Posterior vena cava (tissue), 2 donors: Measurements from ENCODE around the gene UBE2H. TPM values are rescaled to one million over a fixed set of nuclear protein-coding genes. Genes with fewer than 3 reads are reported as not detected.
"Not testable (repeated sequence)": the region's sequence is repeated elsewhere in the genome, so short reads cannot be mapped to it uniquely, and the experiment has no call there.

Experiments used
- DNase-seq: peaks from one replicate; pipeline ENCODE4 v3.0.0-alpha.2; 2020; ENCODE audit warnings: low spot score
- intact Hi-C, 2 donors: fragments of 100-400 bp; cut with DNase I; formaldehyde crosslinking; loops; one replicate each; pipeline versions ENCODE4 v1.14.1 to v1.14.2; 2022 to 2023
- total RNA-seq, 2 donors: library from RNA; stranded (reverse); fragmentation: NEBNext Ultra II Directional; extraction: Animal tissue kit (Norgen Biotek cat#: 25700); gene quantifications; one replicate each; pipeline ENCODE4 v1.2.1, GENCODE V29; 2021
- donor health status: DM: yes; HTN: yes; CAD: no.
- donor health status: DM: yes; HTN: yes; CAD: no.

UBE2H gene
- total RNA-seq, 2 donors from 2014 or later: 77.0 to 138 TPM

DNA sequence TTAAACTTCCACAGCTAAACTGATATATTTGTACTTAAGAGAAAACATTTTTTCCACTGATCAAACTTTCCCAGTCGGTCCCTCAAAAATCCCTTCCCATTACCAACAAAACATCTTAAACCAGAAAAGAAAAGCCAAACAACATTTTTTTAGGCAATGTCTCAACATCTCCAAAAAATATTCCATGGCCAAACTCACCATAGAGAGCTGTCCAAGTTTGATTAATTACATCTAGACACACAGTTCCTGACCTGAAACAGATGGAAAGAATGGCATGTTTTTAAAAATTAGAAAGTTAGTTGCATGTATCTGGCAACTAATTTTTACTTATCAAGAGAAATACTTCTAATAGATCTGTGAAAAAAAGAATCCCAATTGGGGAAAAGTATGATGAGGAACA is 95.4 kb downstream of the UBE2H start:
- intact Hi-C loops: loop anchor here in 1 of 2 donors (5.0 kb wide), 1 partner anchor 1295 kb away; no protein-coding TSS in a partner anchor
- no peak for DNase-seq

DNA sequence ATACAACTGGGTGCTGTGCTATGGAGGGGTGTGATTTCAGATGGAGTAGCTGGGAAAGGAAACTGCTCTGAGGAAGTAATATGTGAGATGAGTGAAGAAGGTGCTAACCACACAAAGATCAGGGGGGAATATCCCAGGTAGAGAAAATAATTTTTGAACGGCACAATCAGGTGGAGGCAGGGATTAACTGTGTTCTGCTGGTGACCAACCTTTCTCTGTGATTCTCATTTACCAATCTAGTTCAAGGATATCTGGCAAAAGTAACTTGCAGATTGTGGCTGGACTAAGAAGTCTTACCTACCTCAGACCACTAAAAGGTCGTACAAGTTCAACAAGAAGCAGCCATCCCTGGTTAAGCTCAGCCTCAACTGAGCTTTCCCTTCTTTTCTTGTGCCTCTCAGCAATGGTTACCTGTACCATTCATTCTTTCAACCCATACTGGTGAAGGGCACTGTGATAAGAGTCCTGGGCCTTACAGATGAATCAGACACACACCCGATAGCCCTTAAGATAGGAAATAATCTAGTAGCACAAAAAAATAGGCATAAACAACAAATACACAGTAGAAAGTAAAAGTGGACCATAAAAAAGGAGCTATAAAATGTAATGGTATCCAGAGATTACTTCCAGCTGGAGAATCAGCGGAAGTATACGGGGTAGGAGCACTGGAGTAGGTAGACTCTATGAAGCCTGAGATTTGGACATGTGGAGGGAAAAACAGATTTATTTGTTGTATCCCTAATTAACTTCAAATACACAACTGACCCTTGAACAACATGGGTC is 96.6 kb downstream of the UBE2H start:
- intact Hi-C loops: loop anchor here in 1 of 2 donors (5.0 kb wide), 1 partner anchor 1296 kb away; no protein-coding TSS in a partner anchor

DNA sequence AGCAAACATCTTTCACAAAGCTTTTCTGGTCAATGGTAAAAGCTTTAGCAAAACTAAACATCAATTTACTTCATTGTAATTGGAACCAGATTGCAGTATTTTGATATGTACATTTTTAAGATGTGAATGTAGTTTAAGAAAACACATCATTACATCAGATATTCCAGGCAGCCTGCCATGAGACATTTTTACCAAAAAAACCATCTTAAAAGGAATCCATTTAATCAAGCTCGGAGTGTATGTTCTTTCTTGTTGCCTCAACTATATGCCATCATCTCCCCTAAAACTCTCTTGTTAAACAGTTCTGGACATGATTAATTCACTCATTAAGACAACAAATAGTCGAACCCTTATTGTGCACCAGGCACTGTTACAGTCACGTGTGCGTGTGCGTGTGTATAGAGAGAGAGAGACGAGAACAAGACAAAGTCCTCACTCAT is 97.5 kb downstream of the UBE2H start:
- no peak for DNase-seq
- intact Hi-C loops: loop anchor here in 1 of 2 donors (5.0 kb wide), 1 partner anchor 1297 kb away; no protein-coding TSS in a partner anchor

More for the DNA sequence above, 96.6 kb downstream of the UBE2H start:
- DNase-seq: no peak

DNA sequence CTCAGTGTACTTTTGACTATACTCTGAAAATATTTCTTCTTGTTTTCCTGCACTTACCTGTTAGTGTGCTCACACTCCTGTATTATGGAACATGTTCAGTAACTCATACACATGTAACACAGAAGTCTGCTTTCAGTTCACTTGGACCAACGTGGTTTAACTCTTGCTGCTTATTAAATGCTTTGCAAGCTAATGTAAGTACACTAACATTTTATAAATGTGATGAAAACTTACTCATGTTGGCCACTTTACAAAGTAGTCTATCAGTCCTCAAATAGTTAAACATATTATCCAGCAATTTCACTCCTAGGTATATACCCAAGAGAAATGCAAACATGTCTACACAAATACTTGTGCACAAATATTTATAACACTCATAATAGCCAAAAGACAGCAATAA is 98.4 kb downstream of the UBE2H start:
- intact Hi-C loops: no loop called here
- DNase-seq: no peak

DNA sequence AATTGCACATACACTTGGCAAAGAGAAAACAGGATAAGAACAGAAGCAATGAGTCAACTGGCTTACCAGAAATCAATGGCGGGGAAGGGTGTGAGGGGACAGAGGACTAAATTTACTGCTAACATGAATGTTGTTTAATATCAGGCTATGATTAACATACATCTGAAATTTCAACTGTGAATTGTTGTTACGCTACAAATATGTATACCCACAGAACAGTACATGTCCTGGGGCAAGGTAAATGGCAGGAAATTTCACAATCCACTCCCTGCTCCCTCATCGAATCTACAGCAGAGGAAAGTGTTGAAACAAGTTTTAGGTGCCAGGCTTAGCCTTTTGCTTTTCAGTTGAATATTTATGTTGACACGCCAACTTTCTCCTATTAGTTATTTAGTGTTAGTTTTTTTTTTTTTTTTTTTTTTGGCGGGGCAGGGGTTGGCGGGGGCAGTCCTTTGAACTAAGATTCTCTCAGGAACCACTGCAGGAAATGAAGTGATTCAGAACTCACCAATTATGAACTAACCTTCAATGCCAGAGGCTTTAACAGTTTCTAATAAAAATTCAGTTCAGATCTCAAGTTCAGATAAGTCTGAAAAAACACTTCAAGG is 99.0 kb downstream of the UBE2H start:
- intact Hi-C loops: no loop called here

DNA sequence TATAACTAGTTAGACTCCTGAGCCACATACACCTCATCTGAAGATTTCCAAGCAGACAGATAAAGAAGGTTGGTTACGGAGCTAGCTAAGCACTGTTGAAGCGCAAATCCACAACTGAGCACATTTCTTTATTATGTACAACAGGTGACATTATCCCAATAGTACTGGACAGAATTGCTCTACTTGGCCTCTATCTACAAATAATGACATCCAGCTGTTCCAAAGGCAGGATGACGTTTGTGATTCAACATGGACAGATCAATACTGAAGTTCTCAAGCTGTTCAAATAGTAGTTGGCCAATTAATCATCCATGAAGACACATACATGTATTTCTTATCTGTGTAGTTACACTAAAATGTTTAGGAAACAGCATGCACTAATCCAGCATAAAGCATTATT is 101.0 kb downstream of the UBE2H start:
- DNase-seq: no peak
- intact Hi-C loops: no loop called here

More for the DNA sequence above, 99.0 kb downstream of the UBE2H start:
- no peak for DNase-seq

DNA sequence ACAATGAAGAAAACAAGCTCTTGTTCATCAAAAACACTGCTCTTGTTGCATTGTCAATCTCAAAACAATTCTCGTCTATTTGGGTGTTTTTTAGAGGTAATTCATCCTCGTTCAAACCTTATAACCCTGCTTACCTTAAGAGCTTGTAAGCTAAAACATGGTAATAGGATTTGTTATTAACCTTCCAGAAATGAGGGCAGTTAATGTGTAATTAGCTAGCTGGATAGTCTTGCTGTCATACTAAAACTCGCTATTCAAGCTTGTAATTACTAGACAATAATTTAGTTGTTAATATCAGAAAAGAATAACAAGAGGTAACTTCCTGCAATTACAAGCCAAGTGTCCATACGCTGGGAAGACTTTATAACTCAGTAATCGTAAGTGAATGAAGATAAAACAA is 101.6 kb downstream of the UBE2H start:
- DNase-seq: no peak
- intact Hi-C loops: no loop called here

DNA sequence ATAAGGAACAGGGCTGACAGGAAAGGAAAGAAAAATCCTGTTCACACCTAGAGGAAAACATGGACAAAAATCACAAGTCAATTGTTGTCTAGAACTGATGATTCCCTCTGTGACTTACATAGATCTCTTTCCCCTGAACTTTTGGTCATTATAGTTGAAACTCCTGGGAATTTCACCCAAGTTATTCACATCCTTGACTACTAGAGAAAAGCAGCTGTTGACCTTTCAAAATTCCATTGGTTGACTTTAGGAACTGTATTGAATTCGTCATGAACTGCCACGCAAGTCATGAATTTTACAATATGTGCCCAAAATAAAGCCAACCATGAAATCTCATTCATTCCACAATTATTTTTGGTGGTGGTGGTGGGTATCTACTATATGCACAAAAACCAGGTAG is 104.3 kb downstream of the UBE2H start:
- intact Hi-C loops: no loop called here
- DNase-seq: no peak

DNA sequence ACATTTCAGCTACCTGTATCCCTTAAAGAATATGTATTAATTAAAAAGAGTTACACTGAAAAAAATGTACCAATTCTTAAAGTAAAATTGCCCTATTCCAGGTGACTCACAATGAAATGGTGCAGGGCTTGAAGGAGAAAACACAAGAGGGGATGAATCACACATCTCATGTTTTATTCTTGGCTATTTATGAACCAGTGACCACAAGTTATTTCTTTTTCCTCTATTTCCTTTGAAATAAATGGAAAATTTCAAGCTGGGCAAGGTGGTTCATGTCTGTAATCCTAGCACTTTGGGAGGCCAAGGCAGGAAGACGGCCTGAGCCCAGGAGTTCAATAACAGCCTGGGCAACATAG is 106.8 kb downstream of the UBE2H start:
- intact Hi-C loops: no loop called here
- no peak for DNase-seq

DNA sequence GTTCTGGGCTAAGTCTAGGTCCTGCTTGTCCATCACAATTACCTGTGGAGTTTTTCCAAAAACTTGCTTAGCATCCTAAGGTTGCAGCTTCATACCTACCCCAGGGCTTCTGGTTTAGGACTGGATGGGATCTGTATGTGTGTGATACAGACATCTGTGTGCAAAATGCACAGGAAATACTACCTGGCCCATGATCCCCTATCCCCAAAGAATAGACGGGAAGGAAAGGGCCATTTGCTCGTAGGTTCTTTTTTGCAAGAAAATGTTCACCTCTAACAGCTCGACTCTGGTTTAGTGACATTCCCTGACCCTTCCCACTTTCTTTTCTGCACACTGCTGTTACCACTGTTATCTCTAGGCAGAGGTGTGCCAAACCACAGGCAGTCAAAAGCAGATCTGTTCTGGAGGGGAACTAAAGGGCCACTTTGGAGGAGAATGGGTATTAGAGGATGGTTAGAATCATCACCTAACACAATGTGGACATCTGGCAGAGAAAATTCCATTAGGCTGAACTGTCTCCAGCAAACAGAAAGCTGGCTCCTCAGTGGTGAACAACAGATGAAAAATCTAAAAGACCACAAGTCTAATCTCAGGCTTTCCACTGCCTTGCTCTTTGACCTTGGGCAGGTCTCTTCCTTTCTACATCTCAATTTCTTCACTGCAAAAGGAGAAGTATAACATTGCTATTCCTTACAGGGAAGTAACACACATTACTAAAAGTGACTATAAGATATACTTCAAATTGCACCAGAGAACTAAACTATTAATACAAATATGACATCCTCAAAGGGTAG is 107.4 kb downstream of the UBE2H start:
- DNase-seq: no peak
- intact Hi-C loops: no loop called here

DNA sequence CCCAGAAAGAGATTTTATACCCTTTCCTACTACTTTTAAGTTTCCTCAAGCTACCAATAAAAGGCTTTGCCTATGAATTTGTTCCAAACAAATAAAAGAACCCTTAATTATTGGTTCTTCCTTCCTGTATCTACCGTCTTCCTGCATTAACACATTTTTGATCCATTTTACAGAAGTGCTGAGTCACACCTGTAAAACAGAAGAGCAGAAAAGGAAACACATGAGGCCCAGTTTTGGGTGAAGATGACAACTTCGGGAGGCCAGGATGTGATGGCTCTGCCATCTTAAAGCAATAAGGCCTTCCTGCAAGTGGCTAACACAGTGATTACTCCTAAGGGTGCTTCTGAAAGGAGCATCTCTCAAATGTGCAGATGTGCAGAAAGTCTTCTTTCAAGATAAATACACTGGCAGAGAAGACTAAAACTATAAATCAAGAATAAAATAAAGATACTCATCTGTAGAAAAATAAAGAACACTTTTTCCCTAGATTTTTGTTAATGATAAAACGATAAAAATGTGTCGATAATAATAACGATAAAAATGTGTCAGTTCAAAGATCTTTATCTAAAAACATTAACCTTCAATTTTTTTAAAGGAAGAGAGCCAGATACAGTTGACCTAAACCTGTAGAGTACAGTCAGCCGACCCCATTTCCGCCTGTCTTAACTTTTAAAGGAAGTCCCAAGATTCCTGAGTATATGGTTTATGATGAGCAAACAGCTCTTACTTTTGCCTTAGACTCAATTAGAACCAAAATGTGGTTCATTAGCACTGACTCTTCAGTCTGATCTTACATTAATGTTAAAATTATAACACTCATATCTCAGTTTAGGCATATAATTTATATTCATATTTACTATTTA is 108.6 kb downstream of the UBE2H start:
- intact Hi-C loops: no loop called here
- no peak for DNase-seq

DNA sequence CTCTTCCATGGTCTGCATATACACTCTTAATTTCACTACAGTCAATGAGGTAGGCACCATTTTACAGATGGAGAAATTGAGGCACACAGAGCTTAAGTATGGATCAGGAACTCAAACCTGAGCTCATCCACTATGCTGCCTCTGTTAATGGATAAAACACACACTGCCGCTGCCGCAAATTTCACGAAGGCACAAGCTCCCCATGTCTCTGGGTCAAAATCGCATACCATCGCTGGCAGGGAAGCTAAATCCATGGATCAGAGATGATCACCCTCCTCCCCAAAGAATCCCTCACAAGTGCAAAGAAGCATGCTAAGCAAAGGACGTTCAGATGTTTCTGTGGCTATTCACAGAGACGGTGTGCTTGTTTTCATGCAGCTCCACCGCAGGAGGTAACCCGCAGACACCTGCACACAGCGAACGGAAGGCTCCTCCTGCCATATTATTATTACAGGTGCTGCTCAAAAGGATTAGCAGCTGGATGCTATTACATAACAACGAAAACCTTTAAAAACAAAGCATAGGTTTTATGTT is 109.3 kb downstream of the UBE2H start:
- intact Hi-C loops: no loop called here
- DNase-seq: no peak

DNA sequence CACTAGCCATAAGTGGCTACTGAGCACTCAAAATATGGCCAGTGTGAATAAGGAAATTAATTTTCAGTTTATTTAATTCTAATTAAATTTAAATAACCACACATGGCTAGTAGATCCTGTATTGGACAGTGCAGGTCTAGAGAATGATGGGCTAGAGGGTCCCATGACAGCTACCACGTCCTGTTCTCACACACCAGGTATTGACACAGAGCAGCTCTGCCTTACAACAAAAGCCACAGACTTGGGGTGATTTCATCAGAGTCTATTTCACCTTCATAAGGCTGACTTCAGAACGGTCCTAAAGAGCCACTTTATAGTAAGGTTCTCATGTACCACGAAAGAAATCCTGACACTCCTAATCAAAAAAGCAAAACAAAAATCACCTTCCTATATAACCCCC is 111.3 kb downstream of the UBE2H start:
- no peak for DNase-seq
- intact Hi-C loops: no loop called here

DNA sequence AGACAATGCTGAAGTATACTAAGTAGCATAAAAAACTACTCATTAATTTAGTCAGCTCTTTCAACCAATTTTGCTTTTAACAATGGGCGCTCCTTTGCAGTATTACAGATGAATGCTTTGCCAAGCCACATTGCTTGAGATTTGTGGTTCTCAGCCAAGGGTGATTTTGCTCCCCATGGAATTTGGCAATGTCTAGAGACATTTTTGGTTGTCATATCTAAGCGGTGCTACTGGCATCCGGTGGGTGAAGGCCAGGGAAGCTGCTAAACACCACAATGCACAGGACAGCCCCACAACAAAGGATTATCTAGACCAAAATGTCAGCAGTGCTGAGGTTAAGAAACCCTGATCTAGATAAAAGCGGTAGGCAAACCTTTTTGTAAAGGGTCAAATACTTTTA is 112.0 kb downstream of the UBE2H start:
- no peak for DNase-seq
- intact Hi-C loops: no loop called here

DNA sequence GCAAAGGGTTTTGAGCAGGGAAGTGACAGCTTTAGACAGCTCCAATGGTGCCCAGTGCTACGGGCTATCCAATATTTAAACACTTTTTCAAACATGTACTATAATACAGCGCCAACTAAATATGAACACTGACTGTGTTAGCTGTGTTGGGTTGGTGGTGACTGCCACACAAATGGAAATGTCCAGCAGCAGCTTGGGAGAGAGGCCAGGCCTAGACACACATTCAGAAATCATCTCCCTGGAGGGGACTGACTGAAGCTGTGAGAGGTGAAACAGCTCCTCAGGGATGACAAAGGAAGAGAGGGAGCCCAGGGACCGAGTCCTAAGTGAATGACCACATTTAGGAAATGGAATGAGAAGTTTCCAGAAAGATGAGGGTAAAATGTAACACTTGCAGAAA is 115.8 kb downstream of the UBE2H start:
- intact Hi-C loops: no loop called here
- no peak for DNase-seq

DNA sequence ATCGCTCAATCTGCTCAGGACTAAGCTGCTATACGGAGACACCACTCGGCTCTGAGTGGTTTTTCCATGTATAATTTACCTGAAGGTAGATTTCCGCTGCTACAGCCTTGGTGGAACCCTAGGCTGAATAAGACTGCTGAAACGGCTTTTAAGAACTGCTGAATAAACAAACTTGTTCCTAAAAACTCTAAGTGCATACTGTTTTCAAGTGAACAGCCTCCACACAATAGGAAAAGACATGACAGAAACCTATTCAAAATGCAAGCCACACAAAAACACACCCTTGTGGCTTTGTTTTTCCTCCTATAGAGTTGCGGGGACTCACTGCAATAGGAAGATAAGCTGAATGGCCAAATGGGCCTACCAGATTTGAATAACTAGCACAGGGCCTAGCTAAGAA is 117.2 kb downstream of the UBE2H start:
- intact Hi-C loops: no loop called here
- DNase-seq: no peak

DNA sequence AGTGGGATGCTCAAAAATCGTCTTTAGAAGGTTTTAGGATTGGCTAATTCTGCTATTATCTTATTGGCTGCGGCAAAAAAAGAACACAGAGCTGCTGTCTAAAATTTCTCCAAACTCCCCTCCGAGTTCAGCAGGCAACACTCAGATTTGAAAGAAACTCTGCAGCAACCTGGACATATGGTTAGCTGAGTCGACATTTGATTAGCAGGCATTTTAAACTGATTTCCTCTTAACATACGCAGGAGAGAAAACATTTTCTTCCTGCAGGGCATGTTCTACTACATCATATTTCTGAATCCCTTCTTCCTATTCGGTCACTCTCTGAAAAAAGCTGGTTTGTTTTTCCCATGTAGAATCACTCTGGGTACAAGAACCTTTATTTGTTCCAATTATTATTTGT is 119.4 kb downstream of the UBE2H start:
- intact Hi-C loops: not testable (repeated sequence)

DNA sequence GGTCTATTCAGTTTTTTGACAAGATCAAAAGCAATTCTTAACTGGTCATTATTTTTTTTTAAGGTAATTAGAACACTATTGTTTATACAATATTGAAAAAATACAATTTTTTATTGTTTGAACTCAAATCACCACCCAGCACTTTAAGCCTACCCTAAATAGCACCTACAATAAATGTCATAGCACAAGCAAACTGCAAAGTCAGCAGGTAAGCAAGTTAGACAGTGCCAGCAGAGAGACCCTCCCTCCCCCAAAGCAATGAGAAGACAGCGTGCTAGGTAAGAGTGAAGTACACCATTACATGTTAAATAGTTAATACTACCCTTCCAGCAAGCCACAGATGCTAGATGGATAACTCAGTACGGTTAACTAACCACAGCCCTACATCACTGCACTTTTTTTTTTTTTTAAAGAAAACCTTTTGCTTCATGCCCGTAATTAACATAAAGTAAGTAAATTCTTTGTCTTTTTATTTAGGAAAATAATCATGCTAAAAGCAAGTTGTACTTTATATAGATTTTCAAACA is 120.0 kb downstream of the UBE2H start:
- DNase-seq: no peak
- intact Hi-C loops: no loop called here

More for the DNA sequence above, 119.4 kb downstream of the UBE2H start:
- not testable (repeated sequence) for DNase-seq

DNA sequence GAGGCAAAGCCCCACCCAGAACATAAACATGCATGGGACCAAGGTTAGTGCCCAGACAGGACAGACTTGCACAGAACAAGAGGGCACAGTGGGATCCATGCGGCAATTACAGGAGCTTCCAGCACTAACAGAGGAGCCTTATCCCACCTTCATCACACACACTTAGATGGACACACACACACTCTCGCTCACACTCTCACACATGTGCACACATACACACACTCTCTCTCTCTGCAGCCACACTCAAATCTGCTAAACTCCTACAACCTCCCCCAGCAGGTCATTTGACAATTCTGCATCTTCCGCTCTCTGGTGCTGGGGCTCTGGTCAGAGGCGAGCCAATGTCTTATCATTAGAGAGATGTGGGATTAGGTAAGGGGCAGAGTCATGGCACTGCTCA is 120.5 kb downstream of the UBE2H start:
- DNase-seq: no peak
- intact Hi-C loops: no loop called here
